HS-27A (cell line): ENCODE data around the gene ST13.
"Not testable (repeated sequence)": the region's sequence is repeated elsewhere in the genome, so short reads cannot be mapped to it uniquely, and the experiment has no call there.

ENCODE experiments used
- DNase-seq: peaks from one replicate; pipeline ENCODE4 v3.0.0-alpha.2; 2012; ENCODE audit warnings: low read depth, missing footprints

The ST13 gene

DNA sequence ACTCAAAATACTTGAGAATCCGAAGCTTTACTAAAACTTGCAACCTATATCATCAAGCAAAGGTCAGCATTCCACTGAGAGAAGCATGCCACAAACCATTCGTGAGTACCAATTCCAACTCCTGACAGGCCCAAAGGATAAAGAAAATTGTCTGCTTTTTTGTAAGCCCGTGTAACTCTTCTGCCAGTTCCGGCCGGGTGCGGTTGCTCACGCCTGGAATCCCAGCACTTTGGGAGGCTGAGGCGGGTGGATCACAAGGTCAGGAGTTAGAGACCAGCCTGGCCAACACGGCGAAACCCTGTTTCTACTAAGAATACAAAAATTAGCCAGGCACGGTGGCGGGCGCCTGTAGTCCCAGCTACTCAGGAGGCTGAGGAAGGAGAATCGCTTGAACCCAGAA lies 74.7 kb downstream of the ST13 start:
- DNase-seq: not testable (repeated sequence)
